ENCODE data around the gene AP3S2.

AP3S2 gene

GRCh38 chr15:89814112-89814742 lies 79.6 kb downstream of the AP3S2 start:
- DNase-seq (ENCODE audit: low read depth in 3 of 3), result no peak

DNA sequence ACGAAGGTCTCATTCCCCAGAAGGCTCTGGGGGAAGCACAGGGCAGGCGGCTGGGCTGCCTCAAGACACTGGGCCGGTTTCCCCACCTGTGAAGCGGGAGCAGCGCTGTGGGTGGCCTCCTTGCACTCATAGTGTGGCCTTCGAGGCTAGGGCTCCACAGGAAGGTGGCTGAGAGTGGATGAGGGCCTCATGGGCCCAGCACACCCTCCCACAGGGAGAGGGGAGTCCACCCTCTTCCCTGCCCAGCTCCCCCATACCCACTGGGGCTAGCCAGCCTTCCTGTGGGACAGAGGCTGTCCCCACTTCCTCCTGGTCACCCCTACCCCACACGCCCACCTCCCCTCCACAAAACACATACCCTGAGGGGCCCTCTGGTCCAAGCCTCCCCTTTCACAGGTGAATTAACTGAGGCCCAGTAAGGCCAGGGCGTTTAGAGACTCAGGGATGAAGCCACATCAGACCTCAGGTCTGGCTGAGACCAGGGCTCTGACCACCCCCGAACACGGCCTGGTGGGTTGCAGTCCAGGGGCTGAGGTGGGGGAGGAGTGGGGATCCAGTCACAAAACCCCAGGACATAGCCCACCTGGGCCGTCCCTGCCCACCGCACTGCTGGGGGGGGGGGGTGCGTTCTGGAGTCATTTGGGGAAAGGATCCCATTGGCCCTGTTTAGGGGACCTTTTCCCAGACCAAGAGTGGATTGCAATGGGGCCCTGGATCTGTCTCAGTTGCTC lies 80.2 kb downstream of the AP3S2 start:
- DNase-seq (ENCODE audit: low read depth in 3 of 3), result no peak

GRCh38 chr15:89812847-89813320 lies 80.9 kb downstream of the AP3S2 start:
- DNase-seq (ENCODE audit: low read depth in 3 of 3), result no peak

DNA sequence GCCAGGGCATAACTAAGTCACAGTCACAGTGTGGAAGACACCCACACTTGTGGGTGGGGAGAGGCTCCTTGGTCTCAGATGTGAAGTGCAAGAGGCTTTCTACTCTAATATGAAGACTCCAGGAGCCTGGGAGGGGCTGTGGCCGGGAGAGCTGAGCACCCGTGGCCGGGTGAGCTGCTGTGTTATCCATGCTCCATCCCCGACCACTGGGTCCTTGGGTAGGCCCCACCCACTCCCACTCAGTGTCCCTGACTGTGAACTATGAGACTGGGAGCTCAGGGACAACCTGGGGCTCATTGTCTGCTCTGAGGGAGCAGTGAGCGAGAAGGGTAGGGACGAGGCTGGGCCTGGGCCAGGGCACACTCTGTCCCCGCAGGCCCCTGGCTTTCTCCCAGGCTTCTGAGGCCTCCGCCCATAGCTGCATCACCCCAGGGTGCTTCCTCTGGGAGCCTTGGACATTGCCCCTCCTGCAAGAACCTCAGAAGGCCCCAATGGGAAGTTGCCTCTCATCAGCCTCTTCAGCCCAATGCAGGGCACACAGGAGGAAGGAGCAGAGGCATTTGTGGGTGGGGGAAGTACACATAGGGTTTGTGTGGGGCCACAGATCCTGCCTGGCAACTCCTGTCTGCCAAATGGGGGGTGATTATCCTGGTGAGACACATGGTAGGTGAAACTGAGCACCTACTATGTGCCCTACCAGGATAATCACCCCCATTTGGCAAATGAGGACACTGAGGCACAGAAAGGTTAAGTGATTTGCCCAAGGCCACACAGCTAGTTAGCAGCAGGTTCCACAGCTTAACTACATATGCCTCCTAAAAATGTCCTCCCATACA lies 81.6 kb downstream of the AP3S2 start:
- DNase-seq (ENCODE audit: low read depth in 3 of 3), result no peak

DNA sequence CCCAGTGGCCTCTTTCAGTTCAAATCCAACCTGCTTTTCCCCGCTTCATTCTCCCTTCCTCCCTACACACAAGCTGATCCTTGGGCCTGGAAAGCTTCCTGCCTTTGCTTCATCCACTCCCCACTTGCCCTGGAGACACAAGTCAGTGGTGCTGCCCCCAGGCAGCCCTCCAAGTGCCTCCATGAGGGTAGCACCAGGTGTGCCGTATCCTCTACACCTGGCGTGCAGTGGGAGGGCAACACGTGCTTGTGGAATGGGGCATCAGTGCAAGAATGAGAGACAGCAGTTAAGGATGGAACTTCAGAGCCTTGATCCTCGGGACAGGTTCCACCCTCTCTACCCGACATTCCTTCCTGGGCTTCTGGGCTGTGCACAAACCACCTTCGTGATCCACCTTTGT lies 83.0 kb downstream of the AP3S2 start:
- DNase-seq (ENCODE audit: low read depth in 3 of 3), result no peak

DNA sequence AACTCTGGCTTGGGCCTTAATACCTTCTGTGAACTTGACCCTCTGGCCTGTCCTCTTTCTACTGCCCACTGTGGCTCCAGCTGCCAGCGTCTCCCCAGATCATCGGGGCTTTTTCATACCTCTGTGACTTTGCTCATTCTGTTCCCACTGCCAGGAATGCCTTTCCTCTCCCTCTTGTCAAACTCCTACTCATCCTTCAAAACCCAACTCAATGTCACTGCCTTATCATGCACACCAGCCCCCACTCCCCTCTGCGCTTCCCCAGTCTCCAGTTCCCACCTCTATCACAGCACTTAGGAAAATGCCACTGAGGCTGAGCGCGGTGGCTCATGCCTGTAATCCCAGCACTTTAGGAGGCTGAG lies 84.0 kb downstream of the AP3S2 start:
- DNase-seq (ENCODE audit: low read depth in 3 of 3), result no peak

DNA sequence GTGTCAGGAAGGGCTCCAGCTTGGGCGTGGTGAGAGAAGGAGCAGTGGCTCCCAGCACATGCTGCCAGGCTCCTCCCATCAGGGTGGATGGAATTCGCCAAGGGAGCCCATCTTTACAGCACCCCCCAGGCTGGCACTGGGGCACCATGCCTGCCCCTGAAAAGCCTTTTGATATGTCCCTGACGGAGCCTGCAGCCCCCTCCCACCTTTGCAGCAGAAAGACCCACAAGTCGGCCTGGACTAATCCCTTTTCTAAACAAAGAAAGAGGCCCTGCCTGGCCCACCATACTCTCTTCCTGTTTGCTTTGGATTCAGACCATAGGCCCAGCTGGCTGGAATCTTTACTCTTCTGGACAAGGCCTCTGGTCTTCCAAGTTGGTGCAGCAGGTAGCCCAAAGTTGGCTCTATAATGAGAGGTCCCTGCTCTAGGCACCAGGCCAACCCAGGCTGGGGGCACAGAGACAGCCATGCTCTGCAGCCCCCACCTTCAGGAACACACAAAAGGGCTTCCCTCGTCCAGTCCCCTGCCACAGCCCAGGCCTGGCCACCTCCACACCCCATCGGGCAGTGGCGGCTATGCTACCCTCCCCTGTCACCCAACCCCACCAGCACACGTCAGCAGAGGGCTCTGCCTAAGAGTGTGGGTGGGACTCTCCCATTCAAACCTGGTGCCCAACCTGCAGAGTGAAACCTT lies 84.6 kb downstream of the AP3S2 start:
- DNase-seq (ENCODE audit: low read depth in 3 of 3), result no peak

DNA sequence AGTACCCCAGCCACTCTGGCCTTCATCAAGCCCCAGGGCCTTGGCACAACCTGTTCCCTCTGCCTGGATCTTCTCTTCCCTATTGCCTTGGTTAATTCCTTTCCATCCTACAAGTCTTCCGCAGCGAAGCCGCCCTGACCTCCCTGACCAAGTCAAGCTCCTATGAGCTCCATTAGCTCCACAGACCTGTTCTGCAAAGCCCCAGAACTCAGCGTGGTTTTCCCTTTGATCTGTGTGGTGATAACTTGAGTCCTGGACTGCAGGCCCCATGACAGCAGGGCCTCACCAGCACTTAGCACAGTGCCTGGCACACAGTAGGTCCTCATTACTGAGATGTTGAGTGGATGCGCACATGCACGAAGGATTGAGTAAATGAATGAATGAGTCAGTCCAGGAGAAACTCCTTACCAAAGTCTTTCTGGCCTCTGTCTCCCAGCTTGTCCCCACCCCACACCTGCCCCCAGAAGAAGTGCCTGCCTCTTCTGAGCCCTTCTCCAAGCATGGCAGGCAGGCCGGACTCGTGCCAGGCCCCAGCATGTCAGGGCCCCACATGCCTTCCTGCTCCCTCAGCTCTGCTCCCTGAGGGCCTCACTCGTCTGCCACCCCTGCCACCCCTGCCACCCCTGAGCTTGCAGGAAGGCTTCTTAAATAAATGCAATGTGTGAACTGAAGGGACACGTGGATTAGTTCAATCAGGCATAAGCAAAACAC lies 85.5 kb downstream of the AP3S2 start:
- no peak for DNase-seq (ENCODE audit: low read depth in 3 of 3)

DNA sequence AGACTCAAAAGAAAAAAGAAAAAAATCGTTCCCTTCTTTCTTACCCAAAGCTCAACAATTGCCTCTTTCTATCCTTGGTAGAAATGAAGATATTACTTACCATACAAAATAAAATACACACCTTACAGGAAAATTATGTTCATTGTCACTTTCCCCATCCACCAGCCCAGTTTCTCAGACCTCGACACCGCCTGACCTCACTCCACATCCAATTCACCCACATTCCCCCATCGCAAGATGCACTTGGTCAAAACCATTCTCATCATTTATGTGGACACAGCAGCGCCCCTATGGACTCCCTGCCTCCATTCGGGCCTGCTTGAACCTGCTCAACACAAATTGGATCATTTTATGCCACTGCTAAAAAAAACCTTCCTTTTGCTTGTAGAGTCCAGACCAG lies 86.1 kb downstream of the AP3S2 start:
- no peak for DNase-seq (ENCODE audit: low read depth in 3 of 3)

GRCh38 chr15:89806559-89807550 lies 86.9 kb downstream of the AP3S2 start:
- DNase-seq (ENCODE audit: low read depth in 3 of 3), result no peak

DNA sequence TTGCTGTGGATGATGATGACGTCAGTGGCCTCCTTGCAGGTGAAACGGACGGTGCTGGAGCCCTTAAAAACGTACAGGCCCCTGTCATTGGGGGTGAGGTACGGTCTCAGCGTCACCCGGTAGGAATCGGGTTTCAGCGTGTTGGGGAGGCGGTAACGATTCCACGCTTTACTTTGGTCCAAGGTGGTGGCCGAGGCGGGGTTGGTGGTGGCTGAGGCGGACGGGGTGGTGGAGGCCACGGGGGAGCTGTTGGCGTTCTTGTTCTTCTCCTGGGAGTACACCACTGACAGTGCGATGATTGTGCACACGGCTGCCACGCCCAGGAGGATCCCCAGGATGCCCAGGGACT lies 87.6 kb downstream of the AP3S2 start:
- DNase-seq (ENCODE audit: low read depth in 3 of 3), result no peak

GRCh38 chr15:89805241-89806209 lies 88.3 kb downstream of the AP3S2 start:
- DNase-seq (ENCODE audit: low read depth in 3 of 3), result no peak

- DNase-seq (ENCODE audit: low read depth in 3 of 3), result no peak
These were observed 89.6 kb downstream of the AP3S2 start for GRCh38 chr15:89803941-89804800.

GRCh38 chr15:89802986-89803824 lies 90.6 kb downstream of the AP3S2 start:
- DNase-seq (ENCODE audit: low read depth in 3 of 3), result no peak

DNA sequence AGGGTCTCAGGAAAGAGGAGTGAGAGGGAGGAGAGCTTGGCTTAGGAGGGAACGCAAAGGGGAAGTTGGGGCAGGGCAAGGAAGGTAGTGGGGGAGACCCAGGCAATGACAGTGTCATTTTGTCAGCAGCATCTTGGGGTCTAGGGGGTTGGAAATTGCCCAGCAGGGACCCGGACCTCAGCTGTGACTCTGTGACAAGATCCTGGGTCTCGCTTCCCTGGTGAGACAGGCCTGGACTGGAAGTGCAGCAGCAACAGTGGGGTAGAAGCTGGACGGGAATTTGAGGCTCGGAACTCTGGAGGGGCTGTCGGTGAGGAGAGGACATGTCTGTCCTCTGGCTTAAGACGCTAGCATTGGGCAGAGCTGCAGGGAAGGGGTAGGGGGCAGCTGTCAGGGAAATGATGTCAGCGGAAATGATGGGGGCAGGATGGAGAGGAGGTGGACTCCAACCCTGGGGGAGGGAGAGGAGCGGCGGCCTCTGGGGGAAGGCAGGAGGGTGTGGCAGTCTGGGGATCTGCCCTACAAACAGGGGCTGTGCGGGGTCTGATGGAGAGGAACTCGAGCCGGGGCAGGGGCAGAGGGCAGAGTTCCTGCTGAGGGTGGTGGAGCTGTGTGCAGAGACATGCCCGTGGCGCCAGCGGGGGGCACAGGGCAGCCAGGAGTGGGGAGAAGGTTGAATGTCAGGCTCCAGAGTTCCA lies 91.4 kb downstream of the AP3S2 start:
- DNase-seq (ENCODE audit: low read depth in 3 of 3), result no peak

DNA sequence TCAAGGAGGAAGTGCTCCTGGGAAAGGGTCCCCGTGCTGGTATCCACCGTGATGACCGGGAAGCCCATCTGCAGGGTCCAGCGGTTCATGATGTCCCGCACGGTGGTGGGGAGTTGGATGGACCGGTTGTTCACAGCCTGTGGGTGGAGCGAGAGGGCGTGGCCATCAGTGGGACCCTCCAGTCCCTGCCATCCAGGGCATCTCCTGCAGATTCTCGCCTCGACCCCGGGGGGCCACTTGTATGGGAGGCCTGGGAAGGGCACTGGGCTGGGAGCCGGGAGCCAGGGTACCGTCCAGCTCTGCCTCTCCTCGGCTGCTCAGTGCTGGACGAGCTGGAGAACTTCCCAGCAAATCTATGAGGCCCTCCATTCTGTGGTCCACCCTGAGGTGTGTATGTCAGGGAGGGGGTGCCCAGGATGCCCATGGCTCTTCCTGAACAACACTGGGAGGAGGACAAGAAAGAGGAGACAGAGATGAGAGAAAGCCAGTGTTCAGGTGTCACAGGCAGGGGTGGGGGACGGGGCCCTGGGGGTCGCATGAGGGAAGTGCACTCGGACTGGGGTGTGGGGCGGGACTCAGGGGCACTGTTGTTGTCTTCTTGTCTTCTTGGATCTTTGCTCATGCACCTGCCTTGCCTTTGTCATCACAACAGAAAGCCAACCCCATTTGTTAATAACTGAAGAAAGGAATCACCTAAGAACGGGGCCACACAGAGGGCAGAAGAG lies 92.2 kb downstream of the AP3S2 start:
- no peak for DNase-seq (ENCODE audit: low read depth in 3 of 3)

Data from stimulated activated CD4-positive, alpha-beta T cell treated with anti-CD3 and anti-CD28 coated beads, TNF-alpha, amount 100 ng/mL, for 24 hours (primary cell).